Medulla oblongata (tissue), 1 donor: ENCODE results near the gene RBSN.

Experiments used
- DNase-seq: peaks from one replicate; pipeline ENCODE4 v3.0.0-alpha.2; 2015; ENCODE audit errors: extremely low spot score

RBSN gene

DNA sequence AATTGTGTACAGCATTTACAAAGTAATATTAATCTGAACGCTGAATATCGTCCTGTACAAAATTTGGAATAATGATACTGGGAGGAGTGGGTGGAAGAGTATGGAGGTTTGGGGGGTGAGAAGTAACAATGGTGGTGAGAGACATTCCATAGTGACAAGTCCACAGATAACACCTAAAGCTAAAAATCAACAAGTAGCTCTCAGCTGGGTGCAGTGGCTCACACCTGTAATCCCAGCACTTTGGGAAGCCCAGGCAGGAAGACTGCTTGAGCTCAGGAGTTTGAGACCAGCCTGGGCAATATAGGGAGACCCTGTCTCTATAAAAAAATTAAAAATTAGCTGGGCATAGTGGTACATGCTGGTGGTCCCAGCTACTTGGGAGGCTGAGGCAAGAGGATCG is 38.9 kb downstream of the RBSN start:
- no peak for DNase-seq

GRCh38 chr3:15056676-15057404 is 42.1 kb downstream of the RBSN start:
- no peak for DNase-seq

DNA sequence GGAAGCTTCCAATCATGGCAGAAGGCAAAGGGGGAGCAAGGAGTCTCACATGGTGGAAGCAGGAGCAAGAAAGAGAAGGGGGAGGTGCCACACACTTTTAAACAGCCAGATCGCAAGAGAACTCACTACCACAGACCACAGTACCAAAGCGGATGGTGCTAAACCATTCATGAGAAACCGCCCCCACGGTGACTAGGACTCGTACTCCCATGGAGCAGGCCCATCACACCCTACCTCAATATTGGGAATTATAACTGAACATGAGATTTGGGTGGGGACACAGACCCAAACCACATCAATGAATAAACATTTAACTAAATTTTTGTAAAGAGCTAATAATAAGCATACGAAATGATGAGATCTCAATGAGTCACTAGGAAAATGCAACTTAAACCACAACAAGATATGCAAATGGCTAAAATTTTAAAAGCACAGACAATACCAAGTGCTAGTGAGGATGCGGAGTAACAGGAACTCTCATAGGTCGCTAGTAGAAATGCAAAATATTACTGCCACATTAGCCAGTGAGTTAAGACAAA is 43.9 kb downstream of the RBSN start:
- no peak for DNase-seq

DNA sequence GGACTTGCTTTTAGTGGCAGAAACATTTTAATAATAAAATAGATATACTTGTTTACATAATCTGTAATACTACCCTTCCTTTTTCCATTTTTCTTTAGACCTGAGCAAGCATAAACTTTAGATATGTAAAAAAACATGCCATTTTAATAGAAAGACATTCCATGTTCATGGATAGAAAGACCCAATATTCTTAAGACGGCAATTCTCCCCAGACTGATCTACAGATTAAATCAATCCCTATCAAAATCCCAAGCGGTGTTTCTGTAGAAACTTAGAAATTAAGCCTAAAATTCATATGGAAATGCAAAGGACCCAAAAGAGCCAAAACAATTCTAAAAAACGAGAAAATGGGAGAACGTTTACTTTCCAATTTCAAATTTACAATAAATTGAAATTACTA is 45.4 kb downstream of the RBSN start:
- DNase-seq = no peak

DNA sequence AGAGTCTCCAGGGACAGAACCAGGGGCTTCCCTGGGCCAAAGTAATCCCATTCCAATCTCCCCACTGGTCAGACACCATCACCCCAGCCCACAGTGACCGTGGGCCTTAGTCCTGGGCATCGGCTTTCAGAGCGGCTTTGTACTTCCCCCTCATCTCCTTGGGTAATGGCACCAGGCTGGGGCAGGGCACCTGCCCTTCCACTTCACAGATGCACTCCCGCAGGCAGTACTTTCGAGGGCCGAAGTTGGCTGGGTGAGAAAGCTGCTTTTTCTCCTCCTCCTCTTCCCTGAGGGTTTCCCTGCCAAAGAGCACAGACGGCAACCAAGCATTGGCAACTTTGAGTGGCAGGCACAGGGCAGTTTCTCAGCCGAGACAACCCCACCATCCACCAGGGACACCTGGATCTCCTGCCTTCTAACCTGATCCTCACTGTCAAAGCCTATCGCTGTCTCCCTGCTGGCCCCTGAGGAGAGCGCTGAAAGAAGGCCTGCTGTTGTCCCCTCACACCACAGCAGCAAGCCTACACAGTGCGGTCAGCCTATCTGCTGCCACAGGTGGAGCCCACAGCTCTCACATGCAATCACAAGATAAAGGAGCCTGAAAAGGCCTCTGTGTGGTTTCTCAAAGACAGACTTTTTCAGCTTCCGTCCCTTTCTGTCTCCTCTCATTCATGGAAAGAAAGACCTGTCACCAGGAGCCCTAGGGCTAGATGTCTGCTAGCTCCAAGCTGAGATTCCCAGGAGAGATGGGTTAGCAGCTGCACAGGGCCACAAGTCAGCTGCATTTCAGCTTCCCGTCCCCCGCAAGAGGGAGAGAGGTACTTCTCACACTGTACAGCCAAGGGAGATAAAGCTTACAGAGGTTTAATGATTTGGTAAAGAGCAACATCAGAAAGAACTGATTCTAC is 46.4 kb downstream of the RBSN start:
- no peak for DNase-seq

- peak; percentile 42 for DNase-seq
Measured at GRCh38 chr3:15051531-15051930, 47.4 kb downstream of the RBSN start.

GRCh38 chr3:15050405-15051092 is 48.4 kb downstream of the RBSN start:
- no peak for DNase-seq

DNA sequence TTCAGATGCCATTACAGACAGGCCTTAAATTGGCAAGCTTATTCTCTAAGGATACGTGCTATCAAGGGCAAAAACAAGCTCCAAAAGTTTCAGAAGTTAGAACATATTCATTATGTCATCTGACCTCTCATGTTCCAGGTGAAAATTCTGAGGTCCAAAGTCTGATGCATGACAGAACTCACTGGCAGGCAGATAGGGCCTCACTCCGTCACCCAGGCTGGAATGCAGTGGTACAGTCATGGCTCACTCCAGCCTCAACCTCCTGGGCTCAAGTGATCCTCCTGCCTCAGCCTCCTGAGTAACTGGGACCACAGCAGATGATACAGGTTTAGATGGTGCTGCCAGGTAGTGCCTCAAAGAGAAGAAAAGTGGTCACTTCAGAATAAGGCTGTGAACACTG is 49.4 kb downstream of the RBSN start:
- DNase-seq = no peak

DNA sequence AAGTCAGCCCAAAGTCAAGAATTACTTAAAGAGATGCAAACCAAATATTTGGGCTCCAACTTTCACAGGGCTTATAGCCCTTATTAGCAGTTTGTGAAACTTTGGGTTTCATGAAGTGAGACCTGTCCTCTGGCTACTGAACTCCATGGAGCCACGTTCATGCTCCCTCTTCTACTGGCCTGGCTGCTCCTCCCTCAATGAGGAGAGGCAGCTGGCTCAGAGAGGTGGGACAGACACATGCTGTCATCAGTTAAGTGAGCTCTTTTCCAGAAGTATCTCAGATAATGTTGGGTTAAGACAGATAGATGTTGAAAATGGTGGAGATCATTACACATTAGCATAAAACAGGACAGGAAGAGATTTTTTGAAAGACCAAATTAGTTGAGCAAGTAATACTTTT is 53.3 kb downstream of the RBSN start:
- DNase-seq = no peak

GRCh38 chr3:15044326-15044725 is 54.6 kb downstream of the RBSN start:
- DNase-seq = no peak

GRCh38 chr3:15043408-15044171 is 55.4 kb downstream of the RBSN start:
- DNase-seq = no peak

- no peak for DNase-seq
Measured at GRCh38 chr3:15042936-15043335, 56.0 kb downstream of the RBSN start.

DNA sequence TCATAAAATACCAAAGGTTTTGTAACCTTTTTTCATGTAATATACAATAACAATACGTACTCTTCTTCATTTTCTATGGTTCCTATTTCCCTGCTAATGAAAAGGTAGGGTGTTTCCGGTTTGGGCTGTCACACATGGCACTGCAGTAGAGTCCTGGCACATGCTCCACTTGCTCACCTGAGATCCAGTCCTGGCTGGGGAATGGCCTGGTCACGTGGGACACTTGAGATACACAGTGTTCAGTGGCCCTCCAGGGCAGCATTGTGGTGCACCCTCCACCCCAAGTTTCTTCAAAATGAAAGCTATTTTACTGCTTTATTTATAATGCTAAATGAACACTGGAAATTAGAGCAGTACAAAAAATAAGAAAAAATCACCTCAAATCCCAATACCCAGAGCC is 57.0 kb downstream of the RBSN start:
- no peak for DNase-seq

DNA sequence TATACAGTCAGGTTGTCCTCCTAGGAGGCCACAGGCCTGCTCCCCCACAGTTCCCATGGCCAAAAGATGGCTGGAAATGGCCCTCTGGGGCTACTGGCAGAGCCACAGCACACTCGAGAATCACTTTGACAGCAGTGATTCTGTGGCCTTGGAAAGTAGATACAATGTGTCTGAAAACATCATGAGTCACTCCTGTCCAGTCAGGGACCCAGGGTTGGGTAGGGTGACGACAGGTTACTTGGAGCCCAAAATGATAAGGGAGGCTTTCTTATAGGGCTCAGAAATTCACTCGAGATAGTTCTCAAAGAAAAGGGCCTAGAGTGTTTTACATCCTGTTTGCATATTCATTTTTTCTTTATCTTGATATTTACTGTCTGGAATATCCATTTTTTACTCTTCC is 58.1 kb downstream of the RBSN start:
- no peak for DNase-seq

- DNase-seq = no peak
Measured at GRCh38 chr3:15038306-15038705, 60.6 kb downstream of the RBSN start.

- no peak for DNase-seq
Measured at GRCh38 chr3:15033103-15033502, 65.8 kb downstream of the RBSN start.

- DNase-seq = no peak
Measured at GRCh38 chr3:15032650-15033049, 66.3 kb downstream of the RBSN start.

DNA sequence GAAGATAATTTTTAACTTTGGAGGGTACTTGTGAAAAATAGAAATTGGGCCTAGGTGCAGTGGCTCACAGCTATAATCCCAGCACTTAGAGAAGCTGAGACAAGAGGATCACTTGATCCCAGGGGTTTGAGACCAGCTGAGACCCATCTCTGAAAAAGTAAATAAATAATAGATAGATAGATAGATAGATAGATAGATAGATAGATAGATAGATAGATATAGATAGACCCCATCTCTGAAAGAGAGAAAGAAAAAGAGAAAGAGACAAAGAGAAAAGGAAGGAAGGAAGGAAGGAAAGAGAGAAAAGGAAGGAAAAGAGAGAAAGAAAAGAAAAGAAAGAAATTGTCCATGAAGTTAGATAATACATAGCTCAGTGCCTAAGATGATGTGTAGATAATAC is 69.3 kb downstream of the RBSN start:
- no peak for DNase-seq

DNA sequence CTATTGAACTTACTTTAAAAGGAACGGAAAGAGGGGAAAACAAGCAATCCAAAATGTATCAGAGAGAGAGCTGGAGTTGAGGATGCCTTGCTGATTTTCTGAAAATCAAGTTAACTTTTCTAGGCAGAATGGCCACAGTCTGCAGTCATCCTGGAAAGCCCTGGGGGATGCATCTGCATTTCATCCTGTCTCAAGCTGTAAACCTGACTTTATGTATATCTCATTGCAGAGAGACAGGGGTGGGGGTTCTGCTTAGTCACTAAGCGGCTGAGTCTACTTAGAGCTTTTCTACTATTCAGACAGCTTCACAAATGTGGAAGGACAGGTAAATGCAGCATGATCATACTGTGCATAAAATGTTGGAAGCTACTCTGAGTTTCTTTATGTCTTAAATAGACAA is 75.2 kb downstream of the RBSN start:
- no peak for DNase-seq

DNA sequence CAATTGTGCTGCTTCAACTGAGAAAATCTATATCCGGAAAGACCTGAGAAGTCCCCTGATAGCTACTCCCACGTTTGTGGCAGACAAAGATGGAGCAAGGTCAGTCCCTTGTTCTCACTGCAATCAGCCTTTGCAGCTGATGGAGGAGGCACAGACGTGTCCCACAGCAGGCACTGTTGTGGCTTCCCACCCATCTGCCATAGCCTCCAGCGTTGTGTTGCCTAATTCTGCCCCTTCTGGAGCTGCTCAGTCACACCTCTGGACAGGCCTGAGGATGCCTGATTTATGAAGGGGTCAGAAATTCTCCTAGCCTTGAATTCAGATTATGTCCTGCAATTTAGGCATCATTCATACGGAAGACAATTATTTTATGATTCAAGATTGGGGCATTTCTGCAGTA is 75.7 kb downstream of the RBSN start:
- no peak for DNase-seq
